Measurements from ENCODE around the gene SEPTIN8.
"Not testable (repeated sequence)": the region's sequence is repeated elsewhere in the genome, so short reads cannot be mapped to it uniquely, and the experiment has no call there.

SEPTIN8 gene

DNA sequence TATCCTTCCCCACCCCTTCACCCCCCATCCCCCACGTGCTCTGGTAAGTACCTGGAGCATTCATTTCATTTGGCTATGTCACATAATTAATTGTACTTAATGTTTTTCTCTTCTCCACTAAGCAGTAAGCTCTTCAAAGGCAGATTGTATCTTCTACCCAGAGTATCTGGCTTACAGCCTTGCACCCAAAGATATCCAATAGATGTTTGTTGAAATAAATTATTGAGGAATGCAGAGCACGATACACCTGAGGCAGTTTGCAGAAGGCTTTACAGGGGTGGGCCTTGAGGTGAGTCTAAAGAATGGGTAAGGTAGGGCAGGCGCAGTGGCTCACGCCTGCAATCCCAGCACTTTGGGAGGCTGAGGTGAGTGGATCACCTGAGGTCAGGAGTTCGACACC lies 33.6 kb upstream of the SEPTIN8 start:
- no peak for DNase-seq (ENCODE audit: low spot score)
- no peak for TF ChIP-seq CTCF (IDR thresholded peaks at IDR 0.05; ENCODE audit: extremely low read depth, missing control alignments)

DNA sequence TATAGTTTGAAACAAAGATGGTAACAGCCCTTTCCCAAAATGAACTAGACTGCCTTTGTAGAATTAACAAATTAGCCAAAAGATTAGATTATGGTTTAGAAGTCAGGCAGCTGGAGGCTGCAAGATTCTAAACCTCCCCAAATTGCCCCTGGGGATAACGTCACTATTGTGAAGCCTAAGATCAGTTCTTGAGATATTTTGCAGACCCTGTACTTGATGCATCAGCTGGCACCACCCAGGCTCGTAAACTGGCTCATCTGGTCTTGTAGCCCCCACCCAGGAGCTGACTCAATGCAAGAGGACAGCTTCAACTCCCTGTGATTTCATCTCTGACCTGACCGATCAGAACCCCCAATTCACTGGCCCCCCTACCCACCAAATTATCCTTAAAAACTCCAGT lies 31.8 kb upstream of the SEPTIN8 start:
- TF ChIP-seq CTCF (IDR thresholded peaks at IDR 0.05; ENCODE audit: extremely low read depth, missing control alignments) = no peak
- no peak for DNase-seq (ENCODE audit: low spot score)

DNA sequence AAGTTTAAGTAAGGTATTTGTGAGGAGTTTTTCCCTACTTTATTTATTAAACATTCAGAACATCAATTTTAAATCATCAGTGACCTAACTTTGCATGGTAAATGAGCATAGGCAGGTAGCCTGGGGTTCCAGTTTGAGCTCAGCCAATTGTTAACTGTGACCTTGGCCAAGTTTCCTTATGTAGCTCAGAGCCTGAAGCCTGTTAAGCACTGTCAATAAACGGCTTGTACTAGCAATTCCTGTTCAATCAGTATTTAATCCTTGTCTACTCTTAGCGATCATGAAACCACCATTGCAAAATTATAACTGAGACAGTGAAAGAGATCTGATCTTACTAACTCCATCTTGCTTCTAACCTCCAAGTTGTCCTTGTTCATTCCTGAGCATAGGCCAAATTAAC lies 31.4 kb upstream of the SEPTIN8 start:
- no peak for TF ChIP-seq CTCF (IDR thresholded peaks at IDR 0.05; ENCODE audit: extremely low read depth, missing control alignments)
- no peak for DNase-seq (ENCODE audit: low spot score)

DNA sequence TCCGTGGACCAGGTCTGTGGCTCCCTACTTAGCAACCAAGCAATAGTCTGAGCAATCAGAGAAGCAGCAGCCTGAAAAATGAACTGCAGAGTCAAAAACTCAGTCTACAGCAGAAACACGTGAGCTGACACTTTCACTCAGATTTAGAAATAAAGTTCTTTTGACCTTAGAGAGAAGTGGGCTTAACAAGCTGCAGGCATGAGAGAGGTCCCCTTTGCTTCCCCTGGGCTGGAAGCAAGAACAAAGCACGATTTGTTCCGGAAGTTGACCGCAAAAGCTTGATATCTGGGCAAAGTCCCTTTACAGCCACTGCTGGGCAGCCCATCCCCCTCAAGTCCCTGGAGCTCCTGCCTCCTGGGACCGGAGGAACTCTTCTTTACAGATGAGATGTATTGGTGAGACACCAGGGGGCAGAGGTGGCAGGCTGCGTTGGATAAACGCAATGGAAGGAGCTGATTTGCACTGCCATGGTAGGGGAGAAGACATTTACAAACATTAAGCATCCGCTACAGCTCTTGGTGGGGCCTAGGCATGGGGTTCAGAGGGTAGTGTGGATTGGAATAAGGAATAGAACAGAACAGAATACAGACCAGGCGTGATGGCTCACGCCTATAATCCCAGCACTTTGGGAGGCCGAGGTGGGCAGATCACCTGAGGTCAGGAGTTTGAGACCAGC lies 30.3 kb upstream of the SEPTIN8 start:
- TF ChIP-seq CTCF (IDR thresholded peaks at IDR 0.05; ENCODE audit: extremely low read depth, missing control alignments) = peak; percentile 11
- DNase-seq (ENCODE audit: low spot score) = no peak

- DNase-seq (ENCODE audit: low spot score) = not testable (repeated sequence)
Measured at GRCh38 chr5:132806804-132807162, 29.7 kb upstream of the SEPTIN8 start.

GRCh38 chr5:132805872-132806271 lies 28.8 kb upstream of the SEPTIN8 start:
- DNase-seq (ENCODE audit: low spot score) = not testable (repeated sequence)

DNA sequence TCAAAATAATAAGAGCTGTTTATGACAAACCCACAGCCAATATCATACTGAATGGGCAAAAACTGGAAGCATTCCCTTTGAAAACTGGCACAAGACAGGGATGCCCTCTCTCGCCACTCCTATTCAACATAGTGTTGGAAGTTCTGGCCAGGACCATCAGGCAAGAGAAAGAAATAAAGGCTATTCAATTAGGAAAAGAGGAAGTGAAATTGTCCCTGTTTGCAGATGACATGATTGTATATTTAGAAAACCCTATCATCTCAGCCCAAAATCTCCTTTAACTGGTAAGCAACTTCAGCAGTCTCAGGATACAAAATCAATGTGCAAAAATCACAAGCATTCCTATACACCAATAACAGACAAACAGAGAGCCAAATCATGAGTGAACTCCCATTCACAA lies 27.2 kb upstream of the SEPTIN8 start:
- DNase-seq (ENCODE audit: low spot score) = not testable (repeated sequence)

DNA sequence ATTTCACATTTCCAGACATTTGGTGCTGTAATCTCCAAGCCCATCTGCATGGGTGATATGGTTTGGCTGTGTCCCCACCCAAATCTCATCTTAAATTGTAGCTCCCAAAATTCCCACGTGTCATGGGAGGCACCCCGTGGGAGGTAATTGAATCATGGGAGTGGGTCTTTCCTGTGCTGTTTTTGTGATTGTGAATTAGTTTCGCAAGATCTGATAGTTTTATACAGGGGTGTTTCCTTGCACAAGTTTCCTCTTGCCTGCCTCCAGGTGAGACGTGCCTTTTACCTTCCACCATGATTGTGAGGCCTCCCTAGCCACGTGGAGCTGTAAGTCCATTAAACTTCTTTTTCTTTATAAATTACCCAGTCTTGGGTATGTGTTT lies 25.6 kb upstream of the SEPTIN8 start:
- DNase-seq (ENCODE audit: low spot score) = not testable (repeated sequence)

DNA sequence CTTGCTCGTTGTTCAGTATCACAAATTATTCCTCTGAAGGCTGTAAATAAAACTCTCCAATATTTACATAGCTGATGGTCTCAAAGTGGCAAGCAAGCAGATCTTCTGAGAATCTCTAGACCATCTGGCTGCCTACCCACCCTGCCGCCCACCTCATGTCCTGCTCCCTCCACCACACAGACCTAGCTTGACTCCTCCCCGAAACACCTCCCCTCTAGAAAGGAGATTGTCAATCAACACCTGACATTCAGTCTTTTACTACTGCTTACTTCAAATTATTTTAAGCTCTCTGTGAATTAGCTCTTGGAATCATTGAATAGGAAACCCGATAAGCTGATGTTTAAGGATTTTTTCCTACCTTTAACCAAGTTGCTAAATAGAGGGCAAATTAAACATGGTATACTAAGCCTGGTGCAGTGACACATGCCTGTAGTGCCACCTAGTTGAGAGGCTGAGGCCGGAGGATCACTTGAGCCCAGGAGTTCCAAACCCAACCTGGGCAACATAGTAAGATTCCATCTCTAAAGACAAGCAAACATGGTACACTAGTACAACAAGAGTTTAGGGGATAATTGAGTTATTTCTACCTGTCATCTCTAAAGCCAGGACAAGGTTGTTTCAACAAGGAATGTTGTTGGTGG lies 25.1 kb upstream of the SEPTIN8 start:
- no peak for DNase-seq (ENCODE audit: low spot score)
- TF ChIP-seq CTCF (IDR thresholded peaks at IDR 0.05; ENCODE audit: extremely low read depth, missing control alignments) = no peak

GRCh38 chr5:132800545-132800944 lies 23.5 kb upstream of the SEPTIN8 start:
- no peak for DNase-seq (ENCODE audit: low spot score)
- no peak for TF ChIP-seq CTCF (IDR thresholded peaks at IDR 0.05; ENCODE audit: extremely low read depth, missing control alignments)

Measured in GM20000 (cell line).